HG03575 (cell line): ENCODE measurements around the gene ST6GAL2.

Experiments used
- ATAC-seq: cut with Tn5 transposase; IDR thresholded peaks from one replicate; pipeline ENCODE4 v1.9.1; 2021; ENCODE audit not compliant: unreplicated experiment, insufficient number of reproducible peaks, low FRiP score; ENCODE audit errors: extremely low read depth

ST6GAL2 gene

GRCh38 chr2:106867196-106867953, 18.6 kb downstream of the ST6GAL2 start:
- no peak for ATAC-seq

DNA sequence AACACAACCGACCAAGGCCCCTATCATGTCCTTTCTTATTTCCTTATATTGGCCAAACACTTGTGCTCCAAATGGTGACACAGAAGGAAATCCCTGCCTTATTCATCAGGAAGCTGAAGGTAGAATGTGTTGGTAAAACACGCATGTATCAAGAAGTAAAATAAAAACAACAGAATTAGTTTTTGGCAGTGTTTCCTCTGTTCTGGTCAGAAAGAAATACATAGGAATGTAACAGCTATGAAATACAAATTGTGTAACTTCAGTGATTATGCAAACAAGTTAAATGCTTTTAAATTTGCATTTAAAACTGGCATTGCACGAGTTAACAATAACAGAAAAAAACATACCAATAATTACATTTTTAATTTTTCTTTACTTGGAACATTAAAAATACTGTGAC, 19.3 kb downstream of the ST6GAL2 start:
- no peak for ATAC-seq

- ATAC-seq: no peak
These were observed 21.9 kb downstream of the ST6GAL2 start for GRCh38 chr2:106864051-106864450.

DNA sequence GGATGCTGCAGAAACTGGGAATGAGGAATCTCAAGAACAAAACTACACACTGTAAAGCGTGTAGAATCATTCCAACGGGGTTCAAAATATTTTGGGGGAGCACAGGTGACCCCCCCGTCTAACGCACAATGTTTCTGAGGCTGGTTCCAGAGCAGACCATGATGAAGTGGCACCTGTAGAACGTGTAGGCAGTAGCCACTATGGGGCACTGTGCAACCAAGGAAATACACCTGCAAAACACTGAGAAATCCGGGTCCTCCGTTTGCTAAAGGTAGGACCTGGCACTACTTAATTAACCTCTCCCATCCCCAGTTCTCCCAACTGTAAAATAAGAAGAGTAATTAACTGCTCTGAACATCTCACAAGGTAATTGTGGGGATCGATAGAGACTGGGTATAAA, 22.6 kb downstream of the ST6GAL2 start:
- no peak for ATAC-seq

DNA sequence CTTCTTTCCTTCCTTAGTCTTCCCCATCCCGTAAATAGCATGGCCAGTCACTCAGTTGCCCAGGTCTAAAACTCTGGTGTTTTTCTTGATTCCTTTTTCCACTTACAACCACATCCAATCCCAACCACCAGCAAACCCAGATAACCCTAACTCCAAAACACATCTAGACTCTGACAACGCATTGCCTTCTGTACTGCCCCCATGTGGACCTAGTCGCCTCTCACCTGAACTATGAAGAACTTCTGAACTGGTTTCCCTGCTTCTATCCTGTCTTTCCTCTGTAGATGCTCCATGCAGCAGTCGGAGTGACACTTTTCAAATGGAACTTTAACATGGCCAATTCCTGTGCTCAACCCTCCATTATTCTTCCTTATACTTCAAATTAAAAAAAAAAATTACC, 26.5 kb downstream of the ST6GAL2 start:
- ATAC-seq: no peak

DNA sequence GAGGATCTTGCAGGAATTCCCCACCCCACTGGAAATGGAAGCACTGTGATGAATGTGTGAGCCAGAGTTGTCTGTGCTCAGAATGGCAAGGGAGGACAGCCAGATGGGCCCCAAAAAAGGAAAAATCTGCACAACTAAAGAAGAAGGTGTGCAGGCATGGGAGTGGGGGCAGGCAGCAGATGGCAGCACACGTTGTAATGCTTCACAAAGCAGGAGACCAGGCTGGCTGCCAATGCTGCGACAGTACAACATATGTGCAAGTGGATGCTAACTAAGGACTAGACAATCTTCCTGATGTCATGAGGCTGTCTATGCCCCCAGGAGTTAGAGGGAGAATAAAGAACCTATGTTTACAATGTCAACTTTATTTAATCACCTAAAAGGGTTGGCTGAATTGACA, 27.2 kb downstream of the ST6GAL2 start:
- ATAC-seq: no peak

- ATAC-seq: no peak
These were observed 28.0 kb downstream of the ST6GAL2 start for GRCh38 chr2:106857882-106858478.

DNA sequence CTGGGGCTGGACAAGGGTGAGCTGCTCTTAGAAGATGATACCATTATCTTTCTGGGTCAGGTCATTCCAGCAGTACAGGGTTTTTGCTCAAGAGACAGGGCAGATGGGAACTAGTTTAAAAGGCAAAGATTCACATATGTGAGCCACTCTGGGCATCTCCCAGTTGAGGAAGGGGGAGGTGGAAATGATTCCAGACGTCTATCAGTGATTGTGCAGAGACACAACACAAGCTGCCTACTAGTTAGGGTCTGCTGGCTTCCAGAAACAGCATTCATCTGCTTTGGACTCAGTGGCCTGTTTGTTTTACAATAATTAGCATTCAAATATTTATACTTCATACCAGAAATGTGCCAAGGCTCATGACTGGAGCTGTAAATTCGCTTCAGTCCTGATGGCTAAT, 32.3 kb downstream of the ST6GAL2 start:
- ATAC-seq: no peak

- no peak for ATAC-seq
These were observed 34.0 kb downstream of the ST6GAL2 start for GRCh38 chr2:106851881-106852501.

DNA sequence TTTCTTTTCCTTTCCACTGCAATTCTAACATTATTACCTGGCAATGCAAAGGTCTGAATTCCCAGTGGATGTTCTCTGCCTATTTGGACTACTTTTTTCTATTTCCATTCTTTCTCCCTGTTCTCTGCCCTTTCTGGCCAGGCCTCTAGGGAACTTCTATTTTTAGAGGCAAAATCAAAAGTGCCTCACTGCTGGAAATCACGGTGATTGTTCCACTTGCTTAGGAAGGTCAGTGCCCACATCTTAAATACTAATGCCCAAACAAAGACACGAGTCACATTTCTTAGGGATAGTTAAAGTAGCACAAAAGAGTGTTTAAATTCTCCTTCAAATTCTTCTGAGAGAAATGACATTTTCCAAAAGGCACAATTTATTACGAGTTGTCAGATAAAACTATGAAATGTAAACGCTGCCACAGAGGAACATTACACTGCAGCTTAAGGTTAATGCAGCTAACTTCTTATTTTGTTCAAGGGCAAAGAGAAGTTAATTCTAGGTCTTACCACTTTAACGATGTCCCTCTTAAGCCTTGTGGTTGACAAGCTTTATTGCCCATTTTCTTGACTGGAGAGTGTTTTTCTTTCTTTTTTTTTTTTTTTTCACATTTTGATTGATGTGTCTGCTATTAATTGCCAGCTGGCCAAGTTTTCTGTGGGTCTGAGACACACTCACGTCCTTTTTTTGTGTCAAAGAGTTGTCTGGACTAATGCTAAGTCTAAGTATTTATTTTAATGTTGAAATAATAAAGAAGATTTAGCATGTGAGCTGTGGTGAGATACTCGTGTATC, 34.7 kb downstream of the ST6GAL2 start:
- no peak for ATAC-seq

GRCh38 chr2:106849253-106849652, 36.7 kb downstream of the ST6GAL2 start:
- ATAC-seq: no peak

GRCh38 chr2:106847366-106847765, 38.6 kb downstream of the ST6GAL2 start:
- no peak for ATAC-seq

DNA sequence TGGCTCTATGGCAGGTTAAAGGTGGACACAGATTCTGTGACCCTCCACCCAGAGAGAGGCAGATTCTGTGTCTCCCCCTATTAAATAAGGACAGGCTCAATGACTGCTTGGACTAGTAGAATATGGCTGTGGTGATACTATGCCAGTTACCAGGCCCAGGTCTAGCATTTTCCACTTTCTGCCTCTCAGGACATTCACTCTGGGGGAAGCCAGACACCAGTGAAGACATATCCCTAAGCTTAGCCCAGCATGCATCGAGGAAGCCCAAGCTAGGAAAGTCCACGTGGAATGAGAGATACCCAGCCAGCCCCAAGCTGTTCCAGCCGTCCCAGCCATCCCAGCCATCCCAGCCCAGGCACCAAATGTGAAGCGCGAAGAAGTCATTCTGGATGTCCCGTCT, 40.3 kb downstream of the ST6GAL2 start:
- no peak for ATAC-seq

DNA sequence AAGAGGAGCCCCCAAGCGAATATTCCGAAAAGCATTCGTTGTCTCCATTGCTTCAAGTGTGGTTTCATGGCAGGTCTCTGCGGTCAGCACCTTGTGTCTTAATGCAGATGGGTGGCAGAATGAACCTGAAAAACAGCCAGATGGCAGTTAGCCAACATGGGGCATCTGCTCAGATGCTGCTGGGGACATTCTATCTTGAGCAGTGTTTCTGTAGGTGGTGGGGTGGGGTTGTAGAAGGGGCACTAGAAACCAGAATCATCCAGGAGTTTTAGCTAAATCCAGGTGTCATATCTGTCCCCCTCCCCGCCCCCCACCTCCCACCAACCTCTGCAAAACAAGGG, 42.1 kb downstream of the ST6GAL2 start:
- no peak for ATAC-seq

GRCh38 chr2:106843001-106843909, 42.7 kb downstream of the ST6GAL2 start:
- ATAC-seq: no peak

DNA sequence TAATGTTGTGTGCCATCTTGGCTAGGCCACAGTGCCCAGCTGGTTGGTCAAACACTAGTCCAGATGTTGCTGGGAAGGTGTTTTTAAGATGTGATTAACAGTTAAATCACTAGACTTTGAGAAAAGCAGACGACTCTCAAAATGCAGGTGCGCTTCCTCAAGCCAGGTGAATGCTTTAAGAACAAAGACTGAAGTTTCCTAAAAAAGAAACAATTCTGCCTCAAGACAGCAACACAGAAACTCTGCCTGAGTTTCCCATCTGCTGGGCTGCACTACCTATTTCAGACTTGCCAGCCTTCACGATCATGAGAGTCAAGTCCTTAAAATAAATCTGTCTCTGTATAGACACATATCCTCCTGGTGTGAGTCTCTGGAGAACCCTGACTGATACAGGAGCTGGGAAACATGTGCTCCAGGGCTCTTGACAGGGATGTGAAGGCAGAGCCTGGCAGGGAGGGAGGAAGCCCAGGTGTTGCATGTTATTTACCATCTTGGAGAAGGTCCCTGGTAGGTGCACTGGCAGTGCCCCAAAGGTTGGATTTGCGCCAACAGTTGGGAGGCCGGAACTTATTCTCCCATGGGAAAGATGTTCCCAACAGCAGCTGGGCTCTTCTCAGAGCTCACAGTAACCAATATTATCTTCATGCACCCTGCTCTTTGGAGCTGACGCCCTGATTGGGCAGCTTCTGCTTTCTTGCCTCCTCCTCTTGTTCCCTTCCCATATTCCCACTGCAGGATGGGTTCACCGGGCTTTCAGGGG, 43.9 kb downstream of the ST6GAL2 start:
- no peak for ATAC-seq

- ATAC-seq: no peak
These were observed 45.1 kb downstream of the ST6GAL2 start for GRCh38 chr2:106840818-106841217.
